ENCODE results near the gene CALM1.

DNA sequence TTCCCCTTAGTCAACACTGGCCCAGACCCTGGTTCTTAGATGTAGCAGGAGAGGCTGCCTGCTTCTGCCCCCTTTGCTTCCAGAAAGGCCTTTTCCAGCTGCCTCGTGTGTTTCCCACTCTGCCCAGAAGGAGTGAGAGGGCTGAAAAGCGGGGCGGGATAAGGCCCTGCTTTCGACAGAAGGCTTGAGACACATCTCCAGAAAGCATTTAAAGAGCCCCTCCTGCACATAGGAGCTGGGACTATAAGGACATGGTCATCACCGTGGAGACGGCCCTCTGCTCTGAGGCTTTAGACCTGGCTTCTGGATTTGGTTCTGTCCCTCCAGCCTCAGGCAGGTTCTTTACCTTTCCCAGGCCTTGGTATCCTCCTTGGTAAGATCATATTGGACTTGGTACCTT is 11.9 kb downstream of the CALM1 start:
- TF ChIP-seq, protein P1, sequence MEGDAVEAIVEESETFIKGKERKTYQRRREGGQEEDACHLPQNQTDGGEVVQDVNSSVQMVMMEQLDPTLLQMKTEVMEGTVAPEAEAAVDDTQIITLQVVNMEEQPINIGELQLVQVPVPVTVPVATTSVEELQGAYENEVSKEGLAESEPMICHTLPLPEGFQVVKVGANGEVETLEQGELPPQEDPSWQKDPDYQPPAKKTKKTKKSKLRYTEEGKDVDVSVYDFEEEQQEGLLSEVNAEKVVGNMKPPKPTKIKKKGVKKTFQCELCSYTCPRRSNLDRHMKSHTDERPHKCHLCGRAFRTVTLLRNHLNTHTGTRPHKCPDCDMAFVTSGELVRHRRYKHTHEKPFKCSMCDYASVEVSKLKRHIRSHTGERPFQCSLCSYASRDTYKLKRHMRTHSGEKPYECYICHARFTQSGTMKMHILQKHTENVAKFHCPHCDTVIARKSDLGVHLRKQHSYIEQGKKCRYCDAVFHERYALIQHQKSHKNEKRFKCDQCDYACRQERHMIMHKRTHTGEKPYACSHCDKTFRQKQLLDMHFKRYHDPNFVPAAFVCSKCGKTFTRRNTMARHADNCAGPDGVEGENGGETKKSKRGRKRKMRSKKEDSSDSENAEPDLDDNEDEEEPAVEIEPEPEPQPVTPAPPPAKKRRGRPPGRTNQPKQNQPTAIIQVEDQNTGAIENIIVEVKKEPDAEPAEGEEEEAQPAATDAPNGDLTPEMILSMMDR (IDR thresholded peaks at IDR 0.05; ENCODE audit: extremely low read depth in 1 of 2, insufficient read depth in 1 of 2, low read depth in 1 of 2, low read length in 2 of 2) = no peak
- TF ChIP-seq FOS (IDR thresholded peaks at IDR 0.05; ENCODE audit: borderline replicate concordance, insufficient read depth, low read length) = no peak
- TF ChIP-seq, protein P2, sequence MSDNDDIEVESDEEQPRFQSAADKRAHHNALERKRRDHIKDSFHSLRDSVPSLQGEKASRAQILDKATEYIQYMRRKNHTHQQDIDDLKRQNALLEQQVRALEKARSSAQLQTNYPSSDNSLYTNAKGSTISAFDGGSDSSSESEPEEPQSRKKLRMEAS (IDR thresholded peaks at IDR 0.05; ENCODE audit: insufficient read depth, insufficient read length) = no peak
- TF ChIP-seq POLR2AphosphoS5 (IDR thresholded peaks at IDR 0.05; ENCODE audit: insufficient read depth, low read depth, low read length) = no peak
- no peak for TF ChIP-seq EZH2 (IDR thresholded peaks at IDR 0.05; ENCODE audit: borderline replicate concordance, low read depth, low read length, severe bottlenecking)
- no peak for TF ChIP-seq POLR2A (IDR thresholded peaks at IDR 0.05; ENCODE audit: low read depth, low read length)
- no peak for TF ChIP-seq JUN (IDR thresholded peaks at IDR 0.05; ENCODE audit: borderline replicate concordance, insufficient read depth, insufficient read length, low read depth)
- TF ChIP-seq GATA2 (IDR thresholded peaks at IDR 0.05; ENCODE audit: insufficient read depth, insufficient read length, low read depth, low read length) = no peak
